OCI-LY3 (cell line): Measurements from ENCODE around the gene MAN2A1.

Experiments used
- EZH2phosphoT487 ChIP-seq: fragments of 200-600 bp; shearing (Covaris generic); IDR thresholded peaks from 2 replicates; pipeline ENCODE4 v1.6.1; 2018; ENCODE audit warnings: antibody characterized with exemption, mixed run types, low read depth
- TF ChIP-seq, protein P1 (sequence below): fragments of 200-600, 300-600 bp; sonication (generic); IDR thresholded peaks from 2 replicates; pipeline ENCODE4 v1.5.1; 2014; ENCODE audit warnings: antibody characterized with exemption, low read length, low read depth

- TF ChIP-seq, protein P1, sequence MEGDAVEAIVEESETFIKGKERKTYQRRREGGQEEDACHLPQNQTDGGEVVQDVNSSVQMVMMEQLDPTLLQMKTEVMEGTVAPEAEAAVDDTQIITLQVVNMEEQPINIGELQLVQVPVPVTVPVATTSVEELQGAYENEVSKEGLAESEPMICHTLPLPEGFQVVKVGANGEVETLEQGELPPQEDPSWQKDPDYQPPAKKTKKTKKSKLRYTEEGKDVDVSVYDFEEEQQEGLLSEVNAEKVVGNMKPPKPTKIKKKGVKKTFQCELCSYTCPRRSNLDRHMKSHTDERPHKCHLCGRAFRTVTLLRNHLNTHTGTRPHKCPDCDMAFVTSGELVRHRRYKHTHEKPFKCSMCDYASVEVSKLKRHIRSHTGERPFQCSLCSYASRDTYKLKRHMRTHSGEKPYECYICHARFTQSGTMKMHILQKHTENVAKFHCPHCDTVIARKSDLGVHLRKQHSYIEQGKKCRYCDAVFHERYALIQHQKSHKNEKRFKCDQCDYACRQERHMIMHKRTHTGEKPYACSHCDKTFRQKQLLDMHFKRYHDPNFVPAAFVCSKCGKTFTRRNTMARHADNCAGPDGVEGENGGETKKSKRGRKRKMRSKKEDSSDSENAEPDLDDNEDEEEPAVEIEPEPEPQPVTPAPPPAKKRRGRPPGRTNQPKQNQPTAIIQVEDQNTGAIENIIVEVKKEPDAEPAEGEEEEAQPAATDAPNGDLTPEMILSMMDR = no peak
- TF ChIP-seq EZH2phosphoT487 = no peak
Observed at GRCh38 chr5:109714592-109714991, 24.9 kb downstream of the MAN2A1 start.
